Measurements from ENCODE around the gene AGBL4.

- TF ChIP-seq POLR2A (conservative IDR thresholded peaks at IDR 0.05) = no peak
- no peak for TF ChIP-seq ZNF212 (CRISPR knock-in tag; IDR thresholded peaks at IDR 0.05)
- no peak for TF ChIP-seq PKNOX1 (IDR thresholded peaks at IDR 0.05)
- no peak for TF ChIP-seq NFYB (IDR thresholded peaks at IDR 0.05; ENCODE audit: extremely low read depth, insufficient read length)
- no peak for TF ChIP-seq RAD21 (CRISPR knock-in tag; conservative IDR thresholded peaks at IDR 0.05 in 1 of 2, IDR thresholded peaks at IDR 0.05 in 1 of 2)
- TF ChIP-seq GATA2 (CRISPR knock-in tag; IDR thresholded peaks at IDR 0.05) = no peak
- TF ChIP-seq SOX6 (IDR thresholded peaks at IDR 0.05) = no peak
- TF ChIP-seq, protein P1, sequence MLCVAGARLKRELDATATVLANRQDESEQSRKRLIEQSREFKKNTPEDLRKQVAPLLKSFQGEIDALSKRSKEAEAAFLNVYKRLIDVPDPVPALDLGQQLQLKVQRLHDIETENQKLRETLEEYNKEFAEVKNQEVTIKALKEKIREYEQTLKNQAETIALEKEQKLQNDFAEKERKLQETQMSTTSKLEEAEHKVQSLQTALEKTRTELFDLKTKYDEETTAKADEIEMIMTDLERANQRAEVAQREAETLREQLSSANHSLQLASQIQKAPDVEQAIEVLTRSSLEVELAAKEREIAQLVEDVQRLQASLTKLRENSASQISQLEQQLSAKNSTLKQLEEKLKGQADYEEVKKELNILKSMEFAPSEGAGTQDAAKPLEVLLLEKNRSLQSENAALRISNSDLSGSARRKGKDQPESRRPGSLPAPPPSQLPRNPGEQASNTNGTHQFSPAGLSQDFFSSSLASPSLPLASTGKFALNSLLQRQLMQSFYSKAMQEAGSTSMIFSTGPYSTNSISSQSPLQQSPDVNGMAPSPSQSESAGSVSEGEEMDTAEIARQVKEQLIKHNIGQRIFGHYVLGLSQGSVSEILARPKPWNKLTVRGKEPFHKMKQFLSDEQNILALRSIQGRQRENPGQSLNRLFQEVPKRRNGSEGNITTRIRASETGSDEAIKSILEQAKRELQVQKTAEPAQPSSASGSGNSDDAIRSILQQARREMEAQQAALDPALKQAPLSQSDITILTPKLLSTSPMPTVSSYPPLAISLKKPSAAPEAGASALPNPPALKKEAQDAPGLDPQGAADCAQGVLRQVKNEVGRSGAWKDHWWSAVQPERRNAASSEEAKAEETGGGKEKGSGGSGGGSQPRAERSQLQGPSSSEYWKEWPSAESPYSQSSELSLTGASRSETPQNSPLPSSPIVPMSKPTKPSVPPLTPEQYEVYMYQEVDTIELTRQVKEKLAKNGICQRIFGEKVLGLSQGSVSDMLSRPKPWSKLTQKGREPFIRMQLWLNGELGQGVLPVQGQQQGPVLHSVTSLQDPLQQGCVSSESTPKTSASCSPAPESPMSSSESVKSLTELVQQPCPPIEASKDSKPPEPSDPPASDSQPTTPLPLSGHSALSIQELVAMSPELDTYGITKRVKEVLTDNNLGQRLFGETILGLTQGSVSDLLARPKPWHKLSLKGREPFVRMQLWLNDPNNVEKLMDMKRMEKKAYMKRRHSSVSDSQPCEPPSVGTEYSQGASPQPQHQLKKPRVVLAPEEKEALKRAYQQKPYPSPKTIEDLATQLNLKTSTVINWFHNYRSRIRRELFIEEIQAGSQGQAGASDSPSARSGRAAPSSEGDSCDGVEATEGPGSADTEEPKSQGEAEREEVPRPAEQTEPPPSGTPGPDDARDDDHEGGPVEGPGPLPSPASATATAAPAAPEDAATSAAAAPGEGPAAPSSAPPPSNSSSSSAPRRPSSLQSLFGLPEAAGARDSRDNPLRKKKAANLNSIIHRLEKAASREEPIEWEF (CRISPR knock-in tag; IDR thresholded peaks at IDR 0.05) = no peak
- TF ChIP-seq NR3C1 (CRISPR knock-in tag; IDR thresholded peaks at IDR 0.05) = no peak
- TF ChIP-seq, protein P2, sequence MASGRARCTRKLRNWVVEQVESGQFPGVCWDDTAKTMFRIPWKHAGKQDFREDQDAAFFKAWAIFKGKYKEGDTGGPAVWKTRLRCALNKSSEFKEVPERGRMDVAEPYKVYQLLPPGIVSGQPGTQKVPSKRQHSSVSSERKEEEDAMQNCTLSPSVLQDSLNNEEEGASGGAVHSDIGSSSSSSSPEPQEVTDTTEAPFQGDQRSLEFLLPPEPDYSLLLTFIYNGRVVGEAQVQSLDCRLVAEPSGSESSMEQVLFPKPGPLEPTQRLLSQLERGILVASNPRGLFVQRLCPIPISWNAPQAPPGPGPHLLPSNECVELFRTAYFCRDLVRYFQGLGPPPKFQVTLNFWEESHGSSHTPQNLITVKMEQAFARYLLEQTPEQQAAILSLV (tag; IDR thresholded peaks at IDR 0.05) = no peak
- no peak for TF ChIP-seq EP300 (IDR thresholded peaks at IDR 0.05; ENCODE audit: low read length)
These were observed 1523.0 kb downstream of the AGBL4 start for GRCh38 chr1:48500541-48501450.
